GM12873 (cell line): Measurements from ENCODE around the gene YY1AP1.

ENCODE experiments used
- TF ChIP-seq, protein P1 (sequence below): IDR thresholded peaks from 2 replicates; pipeline ENCODE4 v1.5.1; 2012; ENCODE audit warnings: low read depth, mild to moderate bottlenecking, moderate library complexity, low read length, control low read depth; ENCODE audit not compliant: insufficient read depth; ENCODE audit errors: missing control alignments

The YY1AP1 gene

DNA sequence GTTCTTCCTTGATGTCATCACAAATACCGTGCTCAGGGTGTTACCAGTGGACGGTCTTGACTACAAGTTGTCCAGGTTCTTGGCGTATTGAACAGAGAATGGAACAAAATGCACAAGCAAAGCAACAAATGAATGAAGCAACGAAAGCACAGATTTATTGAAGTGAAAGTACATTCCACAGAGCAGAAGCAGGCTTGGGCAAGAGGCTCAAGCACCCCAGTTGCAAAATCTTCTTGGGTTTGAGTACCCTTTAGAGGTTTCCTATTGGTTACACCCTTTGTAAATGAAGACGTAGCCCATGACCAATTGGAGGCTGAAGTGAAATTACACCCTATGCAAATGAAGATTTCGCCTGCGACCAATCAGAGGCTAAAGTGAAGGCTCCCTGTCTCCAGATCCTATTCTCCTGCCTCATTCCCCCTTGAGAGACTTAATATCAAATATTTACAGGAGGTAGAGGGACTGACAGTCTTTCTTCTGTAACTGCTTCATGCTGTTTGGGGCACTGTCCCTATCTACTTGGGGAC lies 38.3 kb downstream of the YY1AP1 start:
- TF ChIP-seq, protein P1, sequence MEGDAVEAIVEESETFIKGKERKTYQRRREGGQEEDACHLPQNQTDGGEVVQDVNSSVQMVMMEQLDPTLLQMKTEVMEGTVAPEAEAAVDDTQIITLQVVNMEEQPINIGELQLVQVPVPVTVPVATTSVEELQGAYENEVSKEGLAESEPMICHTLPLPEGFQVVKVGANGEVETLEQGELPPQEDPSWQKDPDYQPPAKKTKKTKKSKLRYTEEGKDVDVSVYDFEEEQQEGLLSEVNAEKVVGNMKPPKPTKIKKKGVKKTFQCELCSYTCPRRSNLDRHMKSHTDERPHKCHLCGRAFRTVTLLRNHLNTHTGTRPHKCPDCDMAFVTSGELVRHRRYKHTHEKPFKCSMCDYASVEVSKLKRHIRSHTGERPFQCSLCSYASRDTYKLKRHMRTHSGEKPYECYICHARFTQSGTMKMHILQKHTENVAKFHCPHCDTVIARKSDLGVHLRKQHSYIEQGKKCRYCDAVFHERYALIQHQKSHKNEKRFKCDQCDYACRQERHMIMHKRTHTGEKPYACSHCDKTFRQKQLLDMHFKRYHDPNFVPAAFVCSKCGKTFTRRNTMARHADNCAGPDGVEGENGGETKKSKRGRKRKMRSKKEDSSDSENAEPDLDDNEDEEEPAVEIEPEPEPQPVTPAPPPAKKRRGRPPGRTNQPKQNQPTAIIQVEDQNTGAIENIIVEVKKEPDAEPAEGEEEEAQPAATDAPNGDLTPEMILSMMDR, result no peak

DNA sequence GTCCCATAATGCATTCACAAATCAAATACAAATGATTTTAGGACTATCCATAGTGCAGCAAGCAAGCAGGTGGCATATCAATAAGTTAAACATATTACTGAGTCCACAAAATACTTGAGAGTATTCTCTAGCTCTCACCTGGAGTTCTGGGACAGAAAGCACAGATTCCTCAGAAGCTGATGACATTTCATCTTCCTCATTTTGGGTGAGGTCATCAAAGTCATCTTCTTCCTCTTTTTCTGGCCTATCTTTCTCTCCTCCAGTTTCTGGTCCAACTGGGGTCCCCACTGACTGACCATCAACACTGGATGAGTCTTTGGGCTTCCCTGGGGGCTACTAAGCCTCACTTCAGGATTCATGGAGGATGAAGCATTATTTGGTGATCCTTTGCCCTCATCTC lies 38.9 kb downstream of the YY1AP1 start:
- TF ChIP-seq, protein P1, result no peak

DNA sequence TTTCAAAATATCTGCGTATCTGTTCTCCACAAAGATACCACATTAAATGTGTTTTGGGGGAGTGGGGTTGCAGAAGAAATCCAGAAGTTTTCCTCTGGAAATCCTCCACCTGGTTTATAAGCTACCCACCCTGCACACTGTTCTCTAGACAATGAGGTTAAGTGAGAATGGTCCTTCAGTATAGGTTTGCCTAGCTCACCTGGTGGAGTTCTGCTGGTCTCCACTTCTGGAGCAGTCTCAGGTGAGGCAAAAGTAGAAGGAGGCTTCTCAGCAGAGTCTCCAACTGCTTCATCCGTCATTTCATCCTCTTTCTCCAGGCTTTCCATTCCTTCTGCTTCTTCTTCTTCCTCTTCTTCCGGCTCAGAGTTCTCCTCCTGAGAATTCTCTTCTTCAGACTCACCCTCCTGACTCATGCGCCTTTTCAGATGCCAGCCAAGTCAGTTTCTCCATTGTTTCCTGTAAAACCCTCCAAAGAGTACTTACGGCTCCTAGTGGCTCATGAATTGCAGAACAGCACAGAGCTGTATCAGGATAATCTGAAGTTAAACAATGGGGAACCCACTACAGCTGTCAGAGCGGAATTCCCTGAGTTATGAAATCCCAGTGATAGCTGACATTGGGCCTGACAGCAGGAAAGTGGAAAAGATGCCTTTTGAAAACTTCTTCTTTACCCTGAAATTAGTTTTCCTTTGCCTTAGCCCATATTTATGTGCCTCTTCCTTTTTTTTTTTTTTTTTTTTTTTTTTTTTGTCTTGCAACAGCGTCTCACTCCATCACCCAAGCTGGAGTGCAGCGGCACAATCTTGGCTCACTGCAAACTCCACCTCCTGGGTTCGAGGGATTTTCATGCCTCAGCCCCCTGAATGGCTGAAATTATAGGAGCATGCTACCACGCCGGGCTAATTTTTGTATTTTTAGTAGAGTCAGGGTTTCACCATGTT lies 40.1 kb downstream of the YY1AP1 start:
- TF ChIP-seq, protein P1, result no peak

DNA sequence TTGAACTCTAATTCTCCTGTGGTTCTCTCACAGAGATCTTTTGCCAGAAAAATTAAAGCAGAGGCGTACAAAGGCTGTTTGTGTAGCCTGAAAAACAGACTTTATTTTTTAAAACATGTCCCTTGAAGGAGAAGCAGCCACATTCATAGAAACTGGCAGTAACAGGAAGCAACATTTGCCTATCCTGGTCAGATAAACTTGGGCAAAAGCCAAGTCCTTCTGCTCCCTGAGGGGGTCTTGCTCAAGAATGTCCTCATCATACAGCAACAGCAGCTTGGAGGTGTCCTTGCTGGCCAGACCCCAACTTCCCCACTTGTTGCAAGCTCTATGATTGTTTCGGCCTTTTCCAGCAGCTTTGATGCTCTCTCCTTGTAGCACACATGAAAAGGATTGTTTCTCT lies 42.3 kb downstream of the YY1AP1 start:
- TF ChIP-seq, protein P1, result no peak

DNA sequence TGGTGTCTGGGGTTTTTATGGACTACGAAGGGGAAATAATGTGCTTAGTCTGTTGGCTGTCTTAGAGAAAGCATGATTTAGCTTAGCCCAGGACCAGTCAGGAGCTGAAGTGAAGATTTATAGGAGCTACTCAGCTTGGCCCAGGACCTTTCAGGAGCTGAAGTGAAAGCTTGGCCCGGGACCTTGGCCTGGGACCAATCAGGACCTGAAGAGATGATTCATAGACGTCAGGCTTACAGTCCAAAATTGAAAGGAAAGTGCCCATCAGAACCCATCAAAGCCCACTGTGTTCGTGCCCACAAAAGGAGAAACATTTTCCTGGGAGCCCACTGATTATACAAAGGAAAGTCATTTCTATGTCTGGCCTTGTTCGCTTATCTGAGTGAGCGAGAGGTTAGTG lies 42.9 kb downstream of the YY1AP1 start:
- TF ChIP-seq, protein P1, result no peak

DNA sequence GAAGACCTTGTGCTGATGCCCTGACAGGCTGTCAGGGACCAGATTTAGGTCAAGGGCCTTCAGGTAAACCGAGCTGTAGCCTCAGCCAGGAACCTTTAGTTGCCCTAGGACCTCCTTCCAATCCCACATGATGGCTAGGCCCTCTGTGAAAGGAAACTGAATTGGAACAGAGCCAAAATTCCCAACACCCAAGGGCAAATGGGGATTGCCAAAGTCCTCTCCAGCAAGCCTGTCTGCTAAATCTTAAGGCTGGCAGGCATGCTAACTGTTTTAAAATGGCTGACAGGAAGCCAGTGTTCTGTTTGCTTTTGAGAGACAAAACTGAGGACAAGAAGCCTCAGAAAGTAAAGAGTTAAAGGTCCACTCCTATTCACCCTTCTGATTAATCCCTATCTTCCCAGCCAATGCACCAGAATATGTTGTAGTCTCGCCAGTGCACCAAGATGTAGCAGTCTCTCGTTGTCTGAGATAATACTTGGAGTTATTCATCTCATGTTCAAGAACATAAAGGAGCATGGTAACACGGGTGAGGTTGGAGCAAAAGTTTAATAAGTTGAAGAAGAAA lies 43.5 kb downstream of the YY1AP1 start:
- TF ChIP-seq, protein P1, result no peak

DNA sequence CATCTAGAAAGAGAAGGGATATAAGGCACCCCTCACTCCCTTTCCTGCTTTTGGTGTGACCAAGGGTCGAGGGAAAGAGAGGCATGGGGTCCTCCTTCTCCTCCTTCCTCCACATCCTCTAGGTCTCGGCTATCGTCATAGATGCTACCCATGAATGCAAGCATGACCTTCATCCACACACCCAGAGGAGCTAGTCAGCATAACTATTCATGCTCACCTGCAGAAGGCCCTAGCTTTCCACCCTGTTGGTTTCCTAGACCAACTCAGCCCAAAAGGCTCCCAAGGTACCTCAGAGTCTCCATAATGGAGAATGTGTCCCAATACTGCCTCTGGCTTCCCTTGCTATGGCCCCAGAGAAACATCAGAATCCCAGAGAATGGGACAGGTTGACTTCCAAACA lies 45.3 kb downstream of the YY1AP1 start:
- TF ChIP-seq, protein P1, result no peak
